Measurements from ENCODE around the gene SYNJ1.
"Not testable (repeated sequence)": the region's sequence is repeated elsewhere in the genome, so short reads cannot be mapped to it uniquely, and the experiment has no call there.

Gene SYNJ1

DNA sequence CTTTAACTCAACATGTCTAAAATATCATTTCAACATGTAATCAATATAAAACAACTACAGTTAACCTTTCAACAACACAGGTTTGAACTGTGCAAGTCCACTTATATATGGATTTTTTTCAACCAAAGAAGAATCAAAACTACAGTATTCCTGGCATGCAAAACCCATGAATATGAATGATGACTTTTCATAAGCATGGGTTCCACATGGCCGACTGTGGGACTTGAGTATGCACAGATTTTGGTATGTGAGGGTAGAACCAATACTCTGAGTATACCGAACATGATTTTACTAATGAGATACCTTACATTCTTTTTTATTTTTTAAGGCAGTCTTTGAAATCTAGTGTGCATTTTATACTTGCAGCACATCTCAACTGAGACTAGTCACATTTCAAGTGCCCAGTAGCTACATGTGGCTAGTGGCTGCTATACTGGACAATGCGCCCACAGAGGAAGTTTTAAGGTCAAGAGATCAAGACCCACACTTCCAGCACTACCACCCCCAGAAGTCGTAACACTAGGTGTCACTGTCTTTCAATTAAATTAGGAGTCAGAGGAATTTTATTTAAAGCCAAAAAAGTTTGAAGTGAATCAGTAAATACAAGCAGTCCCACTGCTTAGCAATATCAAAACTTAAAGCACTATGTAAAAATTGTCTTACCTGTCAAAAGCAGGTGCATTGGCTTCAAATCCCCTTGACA lies 40.0 kb downstream of the SYNJ1 start:
- no peak for DNase-seq

DNA sequence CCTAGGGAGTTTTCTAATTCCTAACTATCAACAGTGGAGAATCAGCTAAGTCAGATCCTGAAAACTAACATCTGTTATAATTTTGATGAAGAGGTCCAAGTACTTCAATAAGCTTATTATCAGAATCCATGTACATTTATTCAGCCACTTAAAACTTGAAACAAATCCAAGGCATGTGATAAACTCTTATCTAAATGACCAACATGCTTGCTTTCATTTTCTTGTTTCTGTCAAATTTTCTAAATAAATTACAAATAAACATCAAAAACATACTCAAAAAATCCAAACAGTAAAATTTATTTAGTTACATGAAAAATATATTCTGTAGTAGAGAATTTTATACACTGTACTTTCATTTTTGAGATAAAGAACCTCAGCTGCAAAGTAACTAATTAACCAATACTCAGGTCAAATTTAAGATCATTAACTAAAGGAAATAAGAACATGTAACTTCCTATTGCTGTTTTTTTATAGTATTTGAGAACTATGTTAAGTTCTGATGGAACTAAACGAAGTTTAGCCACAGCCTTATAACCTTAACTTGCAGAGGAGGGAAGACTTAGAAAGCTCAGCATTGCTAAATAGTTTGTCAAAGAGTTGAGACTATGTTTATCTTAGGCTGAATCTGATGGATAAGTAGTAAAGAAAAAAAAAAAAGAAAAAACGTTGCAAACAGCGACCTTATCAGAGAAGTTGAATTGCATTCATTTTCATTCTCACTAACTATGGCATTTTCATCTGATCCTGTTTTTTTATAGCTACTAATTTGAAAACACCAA lies 44.9 kb downstream of the SYNJ1 start:
- no peak for DNase-seq

DNA sequence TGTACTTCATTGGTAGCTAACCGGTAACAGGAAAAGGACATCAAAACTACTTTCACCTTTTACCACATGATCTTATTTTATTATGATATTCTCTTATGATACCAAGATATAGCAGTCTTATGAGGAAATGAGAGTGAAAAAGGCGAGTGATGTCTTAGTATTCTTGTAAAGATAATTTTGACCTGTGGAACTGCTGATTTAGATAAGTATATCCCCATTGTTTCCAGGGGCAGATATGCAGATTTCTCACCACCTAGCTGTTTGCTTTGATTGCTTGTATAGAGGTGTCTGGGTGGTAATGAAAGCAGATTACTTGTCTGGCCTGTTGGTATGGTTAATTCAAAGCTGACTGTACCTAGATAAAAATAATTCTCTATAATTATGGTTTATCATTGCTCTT lies 53.1 kb downstream of the SYNJ1 start:
- DNase-seq, result no peak

DNA sequence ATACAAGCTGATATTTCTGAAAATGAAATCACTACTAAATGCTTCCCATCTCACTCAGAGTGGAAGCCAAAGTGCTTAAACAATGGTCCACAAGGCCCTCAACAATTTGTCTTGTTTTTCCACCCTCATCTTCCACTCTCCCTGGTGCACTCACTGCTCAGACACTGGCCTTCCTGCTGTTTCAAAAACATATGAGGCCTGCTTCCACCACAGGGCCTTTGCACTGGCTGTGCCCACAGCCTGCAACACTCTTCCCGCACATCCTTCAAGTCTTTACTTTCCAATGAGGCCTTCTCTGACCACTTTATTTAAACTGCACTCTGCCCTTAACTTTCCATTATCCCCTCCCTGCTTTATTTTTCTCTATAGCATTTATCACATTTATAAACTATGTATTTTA lies 53.8 kb downstream of the SYNJ1 start:
- DNase-seq, result no peak

DNA sequence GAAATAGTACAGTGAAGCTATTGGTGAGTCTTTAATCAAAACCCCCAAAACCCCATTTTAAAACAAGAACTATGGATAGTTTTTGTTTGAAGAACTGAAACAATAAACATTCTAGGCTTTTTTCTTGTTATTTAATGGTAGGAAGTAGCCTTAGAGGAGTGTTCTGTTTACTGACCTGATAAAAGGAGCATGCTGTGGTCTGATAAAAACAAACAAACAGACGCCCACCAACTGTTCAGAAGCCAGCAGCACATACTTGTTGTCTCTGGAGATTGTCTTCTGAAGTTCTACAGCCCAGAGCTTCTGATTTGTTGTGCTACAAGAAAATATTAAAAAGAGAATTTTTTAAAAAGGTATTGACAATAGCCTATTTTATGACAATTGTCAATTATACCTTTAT lies 61.6 kb downstream of the SYNJ1 start:
- no peak for DNase-seq

DNA sequence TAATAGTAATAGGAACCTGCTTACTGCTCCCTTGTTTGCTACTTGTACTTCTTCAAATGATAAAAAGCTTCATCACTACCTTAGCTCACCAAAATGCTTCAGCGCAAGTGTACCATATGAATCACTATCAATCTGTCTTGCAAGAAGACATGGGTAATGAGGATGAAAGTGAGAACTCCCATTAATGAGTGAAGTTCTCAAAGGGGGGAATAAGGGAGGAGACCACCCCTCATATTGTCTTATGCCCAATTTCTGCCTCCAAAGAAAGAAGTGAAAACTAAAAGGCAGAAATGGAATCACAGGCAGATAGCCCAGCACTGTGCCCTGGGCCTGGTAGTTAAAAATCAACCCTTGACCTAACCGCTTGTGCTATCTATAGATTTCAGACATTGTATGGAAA lies 63.7 kb downstream of the SYNJ1 start:
- not testable (repeated sequence) for DNase-seq

DNA sequence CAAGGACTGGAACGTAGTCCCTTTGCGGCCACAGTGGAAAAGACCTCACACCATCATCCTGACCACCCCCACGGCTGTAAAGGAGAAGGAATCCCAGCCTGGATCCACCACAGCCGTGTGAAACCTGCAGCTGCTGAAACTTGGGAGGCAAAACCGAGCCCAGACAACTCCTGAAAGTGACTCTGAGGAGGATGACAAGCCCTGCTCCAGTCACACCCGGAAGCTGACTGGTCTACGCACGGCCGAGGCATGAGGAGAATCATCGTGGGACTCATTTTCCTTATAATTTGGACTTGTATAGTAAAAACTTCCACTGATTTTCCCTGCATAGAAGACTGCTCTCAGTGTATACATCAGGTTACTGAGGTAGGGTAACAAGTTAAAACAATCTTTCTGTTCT lies 65.8 kb downstream of the SYNJ1 start:
- not testable (repeated sequence) for DNase-seq

DNA sequence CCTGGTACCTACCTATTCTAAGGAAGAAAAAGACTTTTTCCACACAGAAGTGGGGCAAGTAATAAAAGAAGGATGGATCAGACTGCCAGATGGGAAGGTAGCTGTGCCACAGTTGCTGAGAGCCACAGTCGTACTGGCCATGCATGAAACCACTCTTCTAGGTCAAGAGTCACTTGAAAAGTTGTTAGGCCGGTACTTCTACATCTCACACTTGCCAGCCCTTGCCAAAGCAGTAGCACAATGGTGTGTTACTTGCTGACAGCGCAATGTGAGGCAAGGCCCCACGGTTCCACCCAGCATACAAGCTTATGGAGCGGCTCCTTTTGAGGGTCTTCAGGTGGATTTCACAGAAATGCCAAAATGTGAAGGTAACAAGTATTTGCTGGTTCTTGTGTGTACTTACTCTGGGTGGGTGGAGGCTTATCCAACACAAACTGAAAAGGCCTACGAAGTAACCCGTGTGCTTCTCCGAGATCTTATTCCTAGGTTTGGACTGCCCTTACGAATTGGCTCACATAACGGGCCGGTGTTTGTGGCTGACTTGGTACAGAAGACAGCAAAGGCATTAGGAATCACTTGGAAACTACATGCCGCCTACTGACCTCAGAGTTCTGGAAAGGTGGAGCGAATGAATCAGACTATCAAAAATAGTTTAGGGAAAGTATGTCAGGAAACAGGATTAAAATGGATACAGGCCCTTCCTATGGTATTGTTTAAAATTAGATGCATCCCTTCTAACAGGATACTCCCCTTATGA lies 66.6 kb downstream of the SYNJ1 start:
- not testable (repeated sequence) for DNase-seq

DNA sequence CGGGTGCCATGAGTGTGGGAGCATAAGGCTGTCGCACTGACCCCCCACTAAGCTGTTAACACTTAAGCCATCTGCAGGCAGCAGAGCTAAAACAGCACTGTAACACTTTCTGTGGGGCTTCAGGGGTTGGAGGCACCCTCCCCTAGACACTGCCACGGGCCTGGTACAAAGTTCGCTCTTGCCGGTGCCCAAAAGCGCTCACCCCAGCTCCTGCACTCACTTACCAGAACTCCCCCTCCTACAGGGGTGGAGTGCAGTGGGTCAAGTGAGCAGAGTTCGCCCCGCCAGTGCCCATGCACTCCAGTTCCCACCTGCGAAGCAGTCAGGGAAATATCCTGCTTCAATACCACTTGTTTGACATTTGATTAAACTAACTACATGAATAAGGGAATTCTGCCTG lies 69.3 kb downstream of the SYNJ1 start:
- no peak for DNase-seq

DNA sequence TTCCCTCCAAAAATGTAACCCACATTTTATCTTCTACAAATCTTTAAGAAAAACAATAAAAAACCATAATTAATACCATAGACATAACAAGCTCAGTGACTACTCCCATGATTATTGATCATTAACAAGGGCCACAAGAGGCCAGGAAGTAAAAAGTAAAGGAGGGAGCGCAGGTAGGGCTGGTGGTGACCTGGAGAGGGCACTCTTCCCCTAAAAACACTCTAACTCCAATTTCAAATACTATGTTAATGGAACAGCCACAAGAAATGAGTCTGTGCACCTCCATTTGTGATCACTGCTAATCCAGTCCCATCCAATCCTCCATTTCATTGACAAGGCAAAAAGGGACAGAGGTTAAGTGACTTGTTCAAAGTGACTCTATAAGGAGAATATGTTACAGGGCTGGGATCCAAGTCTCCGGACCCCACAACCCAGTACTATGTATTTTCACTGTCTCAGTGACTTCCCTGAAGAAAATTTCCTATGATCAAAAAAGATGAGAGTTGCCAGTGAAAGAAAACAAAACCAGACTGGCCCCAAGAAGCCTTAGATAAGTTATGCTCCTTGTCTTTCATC lies 74.4 kb downstream of the SYNJ1 start:
- DNase-seq, result no peak

DNA sequence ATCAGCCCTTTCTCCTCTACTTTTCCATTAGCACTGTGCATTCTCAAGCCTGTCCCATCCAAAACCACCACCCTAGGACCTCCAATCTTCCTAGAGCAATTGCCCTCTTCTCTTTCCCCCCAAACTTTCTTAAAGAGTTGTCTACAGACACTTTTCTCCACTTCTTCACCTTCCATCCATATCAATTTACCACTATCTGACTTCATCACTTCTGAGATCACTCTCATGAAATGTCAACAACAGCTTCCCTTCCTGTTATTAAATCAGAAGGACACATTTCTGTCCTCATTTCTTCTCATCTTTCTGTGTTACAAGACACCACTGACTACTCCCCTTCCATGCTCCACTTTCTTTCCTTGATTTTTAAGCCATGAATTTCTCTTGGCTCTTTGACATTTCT lies 79.6 kb downstream of the SYNJ1 start:
- no peak for DNase-seq

DNA sequence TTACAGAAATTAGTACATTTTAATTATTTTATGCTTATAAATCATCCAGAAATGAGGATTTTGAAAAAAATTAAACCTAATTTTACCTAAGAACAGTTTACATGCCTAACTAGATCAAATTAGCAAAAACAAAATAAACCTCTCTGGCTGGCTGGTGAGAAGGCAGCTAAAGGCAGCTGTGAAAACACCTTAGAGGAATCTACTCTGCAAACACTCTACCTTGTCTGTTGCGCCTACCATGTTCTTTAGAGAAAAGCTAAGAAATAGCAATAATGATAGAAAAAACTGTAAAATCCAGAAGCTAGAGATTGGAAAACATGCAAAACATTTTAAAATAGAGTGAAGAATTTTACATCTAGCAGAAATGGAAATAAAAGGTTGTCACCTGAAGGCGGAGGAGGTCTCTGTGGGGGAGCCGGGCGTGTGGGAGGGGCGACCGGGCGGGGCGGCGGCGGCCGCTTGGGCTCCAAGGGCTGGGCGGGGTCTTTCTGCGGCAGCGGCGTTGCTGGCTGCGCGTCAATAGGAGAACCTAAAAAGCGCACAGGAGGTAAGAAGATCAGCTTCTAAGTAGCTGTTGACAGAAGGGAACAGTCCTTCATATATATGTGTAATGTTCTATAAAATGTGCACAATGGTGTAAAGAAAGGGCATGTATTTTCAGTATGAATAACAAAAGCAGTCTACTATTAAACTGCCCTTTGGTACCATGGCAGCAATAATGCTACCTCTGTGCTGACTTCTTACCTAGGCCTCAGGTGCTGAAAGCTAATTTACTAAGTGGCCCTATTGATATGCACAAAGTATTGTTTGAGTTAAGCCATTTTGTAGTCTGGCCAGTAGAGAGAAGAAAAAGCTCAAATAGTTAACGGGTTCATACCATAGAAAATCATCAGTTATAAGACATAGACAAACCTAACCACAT lies 82.3 kb downstream of the SYNJ1 start:
- no peak for DNase-seq

DNA sequence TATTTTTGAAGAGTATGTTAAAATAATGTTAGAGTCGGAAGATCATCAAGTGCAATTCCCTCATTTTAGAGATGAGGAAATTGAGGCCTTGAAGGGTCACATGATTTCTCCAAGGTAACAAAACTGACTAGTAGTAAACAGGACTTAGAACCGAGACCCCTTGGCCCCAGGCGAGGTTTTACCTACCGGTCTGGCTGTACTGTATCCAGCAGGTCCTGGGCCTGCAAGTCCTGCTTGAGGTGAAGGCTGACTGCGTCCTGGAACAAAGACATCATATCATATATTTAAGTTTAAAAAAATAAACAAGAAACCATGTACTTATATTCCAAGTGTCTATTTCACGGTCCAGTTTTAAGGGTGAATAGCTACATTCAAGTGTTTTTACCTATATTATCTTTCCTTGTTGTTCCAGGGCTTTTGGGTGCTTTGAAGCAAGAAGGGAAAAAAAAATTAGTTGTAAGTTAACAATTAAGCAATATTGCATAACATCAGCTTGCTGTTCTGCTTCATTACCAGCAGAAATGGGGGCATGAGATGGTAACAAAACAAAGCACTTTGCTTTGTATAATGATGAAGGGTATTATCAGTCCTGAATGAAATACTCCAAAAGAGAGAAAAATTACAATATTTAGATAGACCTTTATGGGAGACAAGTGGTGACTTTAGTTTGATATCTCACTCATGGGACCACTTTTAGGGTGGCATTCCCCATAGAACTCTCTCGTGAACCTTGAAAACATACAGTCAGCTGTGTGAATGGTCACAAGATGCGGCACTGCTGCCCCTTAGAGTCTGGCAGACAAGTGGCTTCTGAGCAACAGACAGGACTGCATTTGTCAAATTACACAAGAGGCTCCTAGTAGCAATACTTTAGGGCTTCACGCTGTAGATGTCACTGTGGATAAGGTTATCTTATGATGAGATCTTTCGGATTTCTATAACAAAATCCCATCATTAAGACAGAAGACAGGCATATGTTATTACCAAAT lies 85.8 kb downstream of the SYNJ1 start:
- no peak for DNase-seq

DNA sequence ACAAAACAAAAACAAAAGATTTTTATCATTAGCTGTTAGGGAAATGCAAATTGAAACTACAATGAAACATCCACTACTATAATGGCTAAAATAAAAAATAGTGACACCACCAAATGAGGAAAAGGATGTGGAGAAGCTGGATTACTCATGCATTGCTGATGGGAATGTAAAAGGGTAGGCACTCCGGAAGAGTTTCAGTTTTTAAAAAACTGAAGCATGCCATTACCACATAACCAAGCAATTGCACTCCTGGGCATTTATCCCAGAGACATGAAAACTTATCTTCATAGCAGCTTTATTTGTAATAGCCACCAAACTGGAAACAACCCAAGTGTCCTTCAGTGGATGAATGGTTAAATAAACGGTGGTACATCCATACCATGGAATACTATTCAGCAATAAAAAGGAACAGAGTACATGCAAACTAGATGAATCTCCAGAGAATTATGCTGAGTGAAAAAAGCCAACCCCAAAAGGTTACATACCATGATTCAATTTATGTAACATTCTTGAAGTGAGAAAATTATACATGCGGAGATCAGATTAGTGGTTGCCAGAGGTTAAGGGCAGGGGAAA lies 101.1 kb downstream of the SYNJ1 start:
- DNase-seq, result no peak

DNA sequence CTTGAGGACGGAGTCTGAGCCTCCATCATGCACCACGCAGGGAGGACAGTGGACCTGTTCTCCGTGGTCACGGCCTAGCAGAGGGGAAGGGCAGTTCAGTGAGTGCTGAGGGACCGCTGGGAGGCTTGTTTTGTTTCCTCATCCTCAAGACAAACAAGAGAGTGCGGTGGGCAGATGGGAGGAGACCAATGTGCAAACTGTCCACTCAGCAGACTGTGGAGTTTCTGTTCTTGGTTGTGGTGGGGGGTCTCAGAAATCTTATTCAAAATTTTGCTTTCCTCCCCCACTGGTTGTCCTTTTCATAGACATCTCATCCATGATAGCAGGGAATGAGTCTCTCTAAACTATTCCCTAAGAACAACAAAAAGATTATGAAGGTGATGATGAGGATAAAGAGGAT lies 109.6 kb downstream of the SYNJ1 start:
- not testable (repeated sequence) for DNase-seq

DNA sequence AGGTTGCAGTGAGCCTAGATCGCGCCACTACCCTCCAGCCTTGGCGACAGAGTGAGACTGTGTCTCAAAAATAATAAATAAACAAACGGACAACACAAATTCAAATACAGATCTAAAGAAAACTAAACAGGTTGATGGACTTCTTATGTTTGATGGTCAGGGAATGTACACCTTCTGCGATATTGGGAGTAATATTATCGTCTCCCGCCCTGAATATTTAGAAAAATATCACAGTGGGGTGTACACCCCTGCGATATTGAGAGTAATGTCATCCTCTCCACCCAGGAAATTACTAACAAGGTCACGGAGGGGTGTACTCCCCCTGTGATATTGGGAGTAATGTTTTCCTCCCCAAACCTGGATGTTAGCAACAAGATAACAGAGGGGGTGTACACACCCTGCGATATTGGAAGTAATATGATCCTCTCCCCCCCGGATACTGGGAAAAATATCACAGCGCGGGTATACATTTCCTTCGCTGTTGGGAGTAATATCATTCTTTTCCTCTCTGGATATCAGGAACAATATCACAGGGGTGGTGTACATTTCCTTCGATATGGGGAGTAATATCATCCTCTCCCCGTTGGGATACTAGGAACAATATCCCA lies 114.3 kb downstream of the SYNJ1 start:
- DNase-seq, result no peak

DNA sequence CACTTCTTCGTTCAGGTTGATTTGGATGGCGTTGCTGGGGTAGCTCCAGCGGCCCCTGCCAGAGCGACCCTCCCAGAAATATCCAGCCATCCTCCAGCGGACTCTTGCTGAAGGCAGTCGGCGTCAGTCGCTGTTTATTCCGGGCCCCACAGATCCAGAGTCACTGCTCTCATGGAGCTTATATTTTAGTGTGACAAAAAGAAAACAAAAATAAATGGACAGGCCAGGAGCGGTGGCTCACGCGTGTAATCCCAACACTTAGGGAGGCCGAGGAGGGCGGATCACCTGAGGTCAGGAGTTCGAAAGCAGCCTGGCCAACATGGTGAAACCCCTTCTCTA lies 114.8 kb downstream of the SYNJ1 start:
- no peak for DNase-seq

DNA sequence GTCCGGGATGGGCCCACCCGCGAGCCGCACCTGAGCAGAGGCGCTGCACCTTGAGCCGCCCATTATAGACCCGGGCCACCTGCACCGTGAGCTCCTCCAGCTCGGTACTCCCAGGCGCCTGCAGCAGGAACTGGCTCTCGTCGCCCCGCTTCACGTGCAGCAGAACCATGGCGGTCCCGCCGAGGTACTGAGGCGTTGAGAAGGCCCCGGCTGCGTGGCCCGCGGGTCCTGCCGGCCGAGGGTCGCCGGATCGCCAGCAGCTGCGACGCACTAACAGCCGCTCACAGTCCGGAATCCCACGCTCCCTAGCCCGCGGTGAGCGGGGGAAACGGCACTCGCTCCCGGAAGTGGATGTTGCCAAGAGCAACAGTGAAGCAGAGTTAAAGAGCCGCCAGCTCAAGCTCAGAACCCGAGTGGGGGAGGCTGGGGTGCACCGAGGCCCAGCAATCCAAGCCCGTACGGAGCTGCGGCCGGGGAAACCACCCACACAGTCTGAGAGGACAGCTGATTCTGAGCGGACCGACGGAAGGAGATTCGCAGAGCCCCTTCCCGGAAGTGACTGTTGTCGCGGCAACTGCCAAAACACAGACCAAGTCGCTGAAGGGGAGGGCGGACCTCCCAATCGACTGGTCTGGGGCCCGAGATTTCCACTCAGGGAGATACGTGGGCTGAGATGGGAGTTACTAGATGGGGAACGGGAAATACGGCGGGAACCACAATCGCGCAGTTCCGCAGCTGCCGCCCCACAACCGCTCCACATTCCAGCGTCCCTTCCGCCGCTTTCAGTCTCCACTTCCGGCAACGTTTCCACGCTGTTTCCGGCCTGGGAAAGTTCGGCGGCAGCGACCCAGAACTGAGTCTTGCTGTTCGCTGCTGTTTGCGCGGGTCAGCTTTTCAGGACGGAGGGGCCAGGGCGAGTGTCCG lies 115.5 kb downstream of the SYNJ1 start, which contains the start of gene CFAP298:
Gene CFAP298 (minus strand): TSS at position 303 of the 924 bp plus-strand sequence. CDS start 134 bp downstream, at position 169.
- DNase-seq, result peak; percentile 70 to 73

DNA sequence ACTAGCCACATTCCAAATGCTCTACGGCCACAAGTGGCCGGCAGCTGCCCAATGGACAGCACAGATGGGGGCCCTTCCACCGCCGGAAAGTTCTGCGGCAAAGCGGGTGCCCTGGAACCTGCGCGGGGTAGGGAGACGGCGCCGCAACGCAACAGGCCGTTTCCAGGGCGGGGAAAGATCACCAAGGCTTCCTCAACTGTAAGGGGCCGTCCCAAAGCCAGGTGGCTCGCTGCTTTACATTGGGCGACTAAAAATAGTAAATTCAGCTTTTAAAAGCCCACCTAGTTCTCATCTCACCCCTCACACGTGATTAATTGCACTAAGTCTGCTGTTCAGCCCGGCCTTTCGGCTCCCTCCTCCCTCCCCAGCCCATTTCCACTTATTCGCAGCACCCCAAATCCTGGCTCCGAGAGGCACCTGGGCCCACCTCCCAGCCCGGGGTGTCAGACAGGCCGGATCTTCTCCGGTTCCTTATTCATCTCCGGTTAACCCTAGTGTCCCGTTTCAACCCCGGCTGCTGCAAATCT lies 116.3 kb downstream of the SYNJ1 start:
- DNase-seq, result no peak

Data from NCI-H1930 (cell line).